ENCODE data around the gene SAMD10. TPM values are rescaled to one million over a fixed set of nuclear protein-coding genes. Genes with fewer than 3 reads are reported as not detected.

SAMD10 gene
- total and polyA plus RNA-seq, 10 of the 15 experiments (the other 5 are each of a cell fraction or from before 2014, with no cell fraction given): 1.3 to 51.4 (median 17.9) TPM

- Histone ChIP-seq H4K20me1 (ENCODE audit: control insufficient read depth, insufficient read depth) (no peaks in the 10 kb centered on the region), H3K36me3 (ENCODE audit: control insufficient read depth in 2 of 2, insufficient read depth in 2 of 2, low read length in 1 of 2) (peaks cover 14 to 32% of the 10 kb centered on the region in 2 experiments), H3K27me3 (replicated peaks in 1 of 2; ENCODE audit: control insufficient read depth in 2 of 2, insufficient read depth in 2 of 2, low read length in 1 of 2) (no peaks in the 10 kb centered on the region), H2AFZ (ENCODE audit: control insufficient read depth, low read depth, low read length) (no peak overlapping the region), H3K79me2 (ENCODE audit: control insufficient read depth, insufficient read depth, low read length) (no peaks in the 10 kb centered on the region), H3K4me3 (no peak overlapping the region), H3K9me3 (replicated peaks; ENCODE audit: control insufficient read depth, insufficient read depth, low read length) (no peaks in the 10 kb centered on the region), H3K27ac (ENCODE audit: control insufficient read depth, insufficient read depth) (no peak overlapping the region), H3K4me2 (ENCODE audit: control insufficient read depth, insufficient read depth) (no peak overlapping the region), H3K4me1 (ENCODE audit: control insufficient read depth, insufficient read depth, low read length) (no peaks in the 10 kb centered on the region), H3K9ac (ENCODE audit: control insufficient read depth, insufficient read depth, low read length) (no peak overlapping the region)
- in situ Hi-C loops (cut with MboI) (no loop called here), intact Hi-C loops (cut with micrococcal nuclease; ENCODE audit: unreplicated experiment) (no loop called here)
- 97% methylated on average over 14 of the region's 19 CpGs for WGBS (ENCODE audit: insufficient coverage, insufficient replicate concordance, low lambda C conversion rate, missing lambda C conversion rate)
- ChIA-PET CTCF (interaction anchor here (1.1 kb wide), 1 partner anchor 126 kb away, joined by 3 read pairs; no protein-coding TSS in a partner anchor), POLR2A (no interaction called here), RAD21 (ENCODE audit: unreplicated experiment) (no interaction called here), SMC1A (ENCODE audit: uncharacterized antibody, unreplicated experiment) (interaction anchor here (0.6 kb wide), 1 partner anchor 15 kb away, joined by 3 read pairs; no protein-coding TSS in a partner anchor)
- FAIRE-seq (no peak), DNase-seq (ENCODE audit: low read depth, low spot score) (no peak), ATAC-seq (no peak)
- BruUV-seq (replicated peaks): no TSS peak
- TF ChIP-seq ZNF592 (IDR thresholded peaks at IDR 0.05): no peak
- no peak for TF ChIP-seq RUNX3 (IDR thresholded peaks at IDR 0.05; ENCODE audit: low read length)
- no peak for TF ChIP-seq PAX8 (IDR thresholded peaks at IDR 0.05)
- TF ChIP-seq POU2F2 (IDR thresholded peaks at IDR 0.05; ENCODE audit: borderline replicate concordance, low read depth, low read length): no peak
- TF ChIP-seq MEF2A (IDR thresholded peaks at IDR 0.05; ENCODE audit: insufficient read depth, low read depth, low read length): no peak
- TF ChIP-seq SPI1 (IDR thresholded peaks at IDR 0.05; ENCODE audit: borderline replicate concordance, insufficient read depth, low read depth, low read length): no peak
- no peak for TF ChIP-seq ZBTB40 (IDR thresholded peaks at IDR 0.05; ENCODE audit: borderline replicate concordance)
- TF ChIP-seq PKNOX1 (IDR thresholded peaks at IDR 0.05): no peak
Observed at GRCh38 chr20:63931735-63932134, 47.7 kb downstream of the SAMD10 start.

All from GM12878 (cell line).